Measurements from ENCODE around the gene SLC16A12.

GRCh38 chr10:89471110-89471809 lies 64.1 kb downstream of the SLC16A12 start:
- TF ChIP-seq, protein P1, sequence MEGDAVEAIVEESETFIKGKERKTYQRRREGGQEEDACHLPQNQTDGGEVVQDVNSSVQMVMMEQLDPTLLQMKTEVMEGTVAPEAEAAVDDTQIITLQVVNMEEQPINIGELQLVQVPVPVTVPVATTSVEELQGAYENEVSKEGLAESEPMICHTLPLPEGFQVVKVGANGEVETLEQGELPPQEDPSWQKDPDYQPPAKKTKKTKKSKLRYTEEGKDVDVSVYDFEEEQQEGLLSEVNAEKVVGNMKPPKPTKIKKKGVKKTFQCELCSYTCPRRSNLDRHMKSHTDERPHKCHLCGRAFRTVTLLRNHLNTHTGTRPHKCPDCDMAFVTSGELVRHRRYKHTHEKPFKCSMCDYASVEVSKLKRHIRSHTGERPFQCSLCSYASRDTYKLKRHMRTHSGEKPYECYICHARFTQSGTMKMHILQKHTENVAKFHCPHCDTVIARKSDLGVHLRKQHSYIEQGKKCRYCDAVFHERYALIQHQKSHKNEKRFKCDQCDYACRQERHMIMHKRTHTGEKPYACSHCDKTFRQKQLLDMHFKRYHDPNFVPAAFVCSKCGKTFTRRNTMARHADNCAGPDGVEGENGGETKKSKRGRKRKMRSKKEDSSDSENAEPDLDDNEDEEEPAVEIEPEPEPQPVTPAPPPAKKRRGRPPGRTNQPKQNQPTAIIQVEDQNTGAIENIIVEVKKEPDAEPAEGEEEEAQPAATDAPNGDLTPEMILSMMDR (IDR thresholded peaks at IDR 0.05; ENCODE audit: extremely low read depth in 1 of 2, insufficient read depth in 1 of 2, low read depth in 1 of 2, low read length in 2 of 2) = no peak
- TF ChIP-seq EZH2 (IDR thresholded peaks at IDR 0.05; ENCODE audit: borderline replicate concordance, low read depth, low read length, severe bottlenecking) (no peak), MAX (IDR thresholded peaks at IDR 0.05; ENCODE audit: insufficient read depth, insufficient read length) (no peak), POLR2A (IDR thresholded peaks at IDR 0.05; ENCODE audit: low read depth, low read length) (no peak), POLR2AphosphoS5 (IDR thresholded peaks at IDR 0.05; ENCODE audit: insufficient read depth, low read depth, low read length) (no peak)

All from endothelial cell of umbilical vein (primary cell).